Endothelial cell of umbilical vein (primary cell): ENCODE measurements around the gene THUMPD3.

Experiments used
- EZH2 ChIP-seq: IDR thresholded peaks from 2 replicates; pipeline ENCODE4 v1.6.1; 2012; ENCODE audit warnings: borderline replicate concordance, low read depth, mild to moderate bottlenecking, moderate library complexity, low read length, inconsistent platforms; ENCODE audit not compliant: severe bottlenecking
- FOS ChIP-seq: IDR thresholded peaks from 2 replicates; pipeline ENCODE4 v1.6.1; 2011; ENCODE audit warnings: mild to moderate bottlenecking, low read length, moderate library complexity, borderline replicate concordance; ENCODE audit not compliant: insufficient read depth
- JUN ChIP-seq: IDR thresholded peaks from 2 replicates; pipeline ENCODE4 v1.6.1; 2011; ENCODE audit warnings: borderline replicate concordance, low read depth; ENCODE audit not compliant: insufficient read length, insufficient read depth
- MYC ChIP-seq: IDR thresholded peaks from one replicate; pipeline ENCODE4 v1.6.1; 2011; ENCODE audit warnings: mild to moderate bottlenecking, low read depth, low read length
- POLR2A ChIP-seq: IDR thresholded peaks from 2 replicates; pipeline ENCODE4 v1.6.1; 2012; ENCODE audit warnings: low read depth, mild to moderate bottlenecking, control low read depth, low read length
- POLR2AphosphoS5 ChIP-seq: IDR thresholded peaks from 2 replicates; pipeline ENCODE4 v1.6.1; 2012; ENCODE audit warnings: low read depth, mild to moderate bottlenecking, control low read depth, low read length, moderate library complexity; ENCODE audit not compliant: insufficient read depth
- TF ChIP-seq, protein P1 (sequence below), 2 donors: IDR thresholded peaks; 1 replicate in 1 of 2; 2 replicates in 1 of 2; pipeline ENCODE4 v1.5.1; 2011; ENCODE audit warnings: low read length in 2 of 2, mild to moderate bottlenecking in 2 of 2, moderate library complexity in 2 of 2, control low read depth in 1 of 2, inconsistent platforms in 1 of 2, low read depth in 1 of 2; ENCODE audit not compliant: insufficient read depth in 1 of 2; ENCODE audit errors: extremely low read depth in 1 of 2
- TF ChIP-seq, protein P2 (sequence below): IDR thresholded peaks from 2 replicates; pipeline ENCODE4 v1.6.1; 2011; ENCODE audit not compliant: insufficient read depth, insufficient read length

DNA sequence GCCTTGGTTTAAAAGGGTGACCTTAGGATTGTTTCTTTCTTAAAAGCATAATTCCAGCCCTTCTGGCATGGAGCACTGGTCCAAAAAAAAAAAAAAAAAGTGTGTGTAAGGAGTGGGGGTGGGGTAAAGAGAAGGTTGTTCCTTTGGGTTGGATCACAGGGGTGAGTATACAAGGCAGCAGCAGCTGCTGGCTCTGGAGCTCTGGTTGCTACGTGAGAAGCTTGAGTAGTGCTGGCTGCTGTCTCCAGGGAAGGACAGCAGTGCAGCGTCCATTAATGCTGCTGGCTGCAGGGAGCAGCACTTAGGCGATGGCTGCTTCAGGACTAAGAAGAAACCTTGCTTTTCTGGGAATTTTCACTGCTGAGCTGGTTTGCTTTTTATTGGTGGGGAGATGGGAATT, 36.9 kb downstream of the THUMPD3 start:
- no peak for TF ChIP-seq POLR2A
- TF ChIP-seq EZH2: no peak
- TF ChIP-seq, protein P1, sequence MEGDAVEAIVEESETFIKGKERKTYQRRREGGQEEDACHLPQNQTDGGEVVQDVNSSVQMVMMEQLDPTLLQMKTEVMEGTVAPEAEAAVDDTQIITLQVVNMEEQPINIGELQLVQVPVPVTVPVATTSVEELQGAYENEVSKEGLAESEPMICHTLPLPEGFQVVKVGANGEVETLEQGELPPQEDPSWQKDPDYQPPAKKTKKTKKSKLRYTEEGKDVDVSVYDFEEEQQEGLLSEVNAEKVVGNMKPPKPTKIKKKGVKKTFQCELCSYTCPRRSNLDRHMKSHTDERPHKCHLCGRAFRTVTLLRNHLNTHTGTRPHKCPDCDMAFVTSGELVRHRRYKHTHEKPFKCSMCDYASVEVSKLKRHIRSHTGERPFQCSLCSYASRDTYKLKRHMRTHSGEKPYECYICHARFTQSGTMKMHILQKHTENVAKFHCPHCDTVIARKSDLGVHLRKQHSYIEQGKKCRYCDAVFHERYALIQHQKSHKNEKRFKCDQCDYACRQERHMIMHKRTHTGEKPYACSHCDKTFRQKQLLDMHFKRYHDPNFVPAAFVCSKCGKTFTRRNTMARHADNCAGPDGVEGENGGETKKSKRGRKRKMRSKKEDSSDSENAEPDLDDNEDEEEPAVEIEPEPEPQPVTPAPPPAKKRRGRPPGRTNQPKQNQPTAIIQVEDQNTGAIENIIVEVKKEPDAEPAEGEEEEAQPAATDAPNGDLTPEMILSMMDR (IDR thresholded peaks at IDR 0.05; ENCODE audit: extremely low read depth in 1 of 2, insufficient read depth in 1 of 2, low read depth in 1 of 2, low read length in 2 of 2): no peak
- no peak for TF ChIP-seq JUN
- TF ChIP-seq FOS: no peak
- TF ChIP-seq, protein P2, sequence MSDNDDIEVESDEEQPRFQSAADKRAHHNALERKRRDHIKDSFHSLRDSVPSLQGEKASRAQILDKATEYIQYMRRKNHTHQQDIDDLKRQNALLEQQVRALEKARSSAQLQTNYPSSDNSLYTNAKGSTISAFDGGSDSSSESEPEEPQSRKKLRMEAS: no peak
- TF ChIP-seq POLR2AphosphoS5: no peak
- no peak for TF ChIP-seq MYC
